Measurements from ENCODE around the gene SPOCD1. TPM values are rescaled to one million over a fixed set of nuclear protein-coding genes. Genes with fewer than 3 reads are reported as not detected.

The SPOCD1 gene
- 1.1 TPM for total RNA-seq
- not detected for polyA plus RNA-seq

DNA sequence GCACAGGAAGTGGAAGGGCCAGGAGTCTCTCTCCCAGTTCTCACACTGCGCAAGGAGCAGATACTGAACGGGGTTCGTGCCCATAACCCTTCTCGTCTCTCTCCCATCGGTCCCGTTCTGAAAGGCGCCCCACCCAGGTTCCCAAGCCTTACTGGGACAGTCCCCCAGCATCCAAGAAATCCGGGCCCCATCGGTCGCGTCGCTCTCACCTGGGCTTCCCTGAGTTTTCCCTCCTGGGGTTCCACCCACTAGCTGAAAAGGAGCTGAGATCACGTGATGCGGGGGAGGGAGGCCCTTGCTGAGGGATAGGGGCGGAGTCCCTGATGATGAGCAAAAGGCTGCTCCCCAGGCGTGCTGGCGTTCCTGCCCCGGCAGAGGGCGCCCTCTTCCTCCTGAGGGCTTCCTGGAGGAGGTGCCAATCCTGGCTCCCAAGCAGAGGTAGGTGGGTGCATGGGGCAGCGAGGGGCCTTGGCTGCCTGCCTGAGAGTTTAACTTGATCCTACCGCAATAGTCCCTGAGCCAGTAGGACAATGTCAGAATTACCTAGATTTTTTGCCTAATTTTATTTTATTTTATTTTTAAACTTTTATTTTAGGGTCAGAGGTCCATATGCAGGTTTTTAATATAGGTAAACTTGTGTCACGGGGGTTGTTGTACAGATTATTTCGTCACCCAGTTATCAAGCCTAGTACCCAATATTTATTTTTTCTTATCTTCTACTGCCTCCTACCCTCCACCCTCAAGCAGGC, at the start of gene SPOCD1:
Gene SPOCD1 (minus strand): TSS at position 271 of the 749 bp plus-strand sequence. CDS start 689 bp downstream, outside the sequence.
- no peak within 1 kb of the TSS for H3K27ac ChIP-seq (ENCODE audit: insufficient read depth, low read length, poor library complexity, severe bottlenecking)
- Mint-ChIP-seq H3K36me3 (no peaks in the 10 kb centered on the region), H3K4me1 (peaks cover 0 to 17% (median 10%) of the 10 kb centered on the region in 4 donors), H3K27me3 (no peaks in the 10 kb centered on the region), H3K4me3 (peak within 1 kb of the TSS in 3 of 4 donors; percentile 55 to 74 (median 64)), H3K27ac (peak within 1 kb of the TSS; percentile 26 to 65 (median 48)), H3K9me3 (no peaks in the 10 kb centered on the region)
- no peaks in the 10 kb centered on the region for H3K9me3 ChIP-seq (ENCODE audit: control insufficient read depth in 2 of 2, low read length in 2 of 2)
- H3K4me1 ChIP-seq (ENCODE audit: control insufficient read depth, insufficient read depth, low read length, poor library complexity, severe bottlenecking), result peaks cover 6% of the 10 kb centered on the region
- no peak within 1 kb of the TSS for H3K4me3 ChIP-seq (ENCODE audit: low read depth, low read length)
- H3K36me3 ChIP-seq (ENCODE audit: control insufficient read depth, insufficient read depth, low read length), result no peaks in the 10 kb centered on the region
- H3K27me3 ChIP-seq (ENCODE audit: control insufficient read depth, insufficient read depth, low read length), result no peaks in the 10 kb centered on the region
- DNase-seq (peak; percentile 63 to 82 (median 66)), ATAC-seq (ENCODE audit: low read depth in 2 of 2) (peak; percentile 82 to 84)

DNA sequence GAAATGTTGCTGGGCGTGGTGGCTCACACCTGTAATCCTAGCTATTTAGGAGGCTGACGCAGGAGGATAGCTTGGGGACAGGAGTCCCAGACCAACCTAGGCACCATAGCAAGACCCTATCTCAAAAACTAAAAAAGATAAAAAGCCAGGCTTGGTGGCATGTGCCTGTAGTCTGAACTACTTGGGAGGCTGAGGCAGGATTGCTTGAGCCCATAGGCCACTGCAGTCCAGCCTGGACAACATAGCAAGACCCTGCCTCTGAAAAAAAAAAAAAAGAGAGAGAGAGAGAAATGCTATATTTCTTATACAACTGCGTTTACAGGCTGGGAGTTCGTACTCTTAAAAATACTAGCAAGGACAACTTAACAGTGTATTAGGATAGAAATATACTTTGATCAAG, 46.2 kb upstream of the SPOCD1 start:
- Histone ChIP-seq H3K4me3 (ENCODE audit: low read depth, low read length) (no peak overlapping the region), H3K27me3 (ENCODE audit: control insufficient read depth, insufficient read depth, low read length) (no peaks in the 10 kb centered on the region), H3K9me3 (ENCODE audit: control insufficient read depth in 2 of 2, low read length in 2 of 2) (no peaks in the 10 kb centered on the region), H3K36me3 (ENCODE audit: control insufficient read depth, insufficient read depth, low read length) (no peaks in the 10 kb centered on the region), H3K27ac (ENCODE audit: insufficient read depth, low read length, poor library complexity, severe bottlenecking) (no peak overlapping the region), H3K4me1 (ENCODE audit: control insufficient read depth, insufficient read depth, low read length, poor library complexity, severe bottlenecking) (no peaks in the 10 kb centered on the region)
- Mint-ChIP-seq H3K36me3 (no peaks in the 10 kb centered on the region), H3K4me1 (peaks cover 0 to 6% (median 3%) of the 10 kb centered on the region in 4 donors), H3K27ac (no peak overlapping the region), H3K4me3 (no peak overlapping the region), H3K27me3 (no peaks in the 10 kb centered on the region), H3K9me3 (peaks cover 0 to 2% (median 0%) of the 10 kb centered on the region in 7 donors)
- ATAC-seq (ENCODE audit: low read depth in 2 of 2) (no peak), DNase-seq (no peak)

DNA sequence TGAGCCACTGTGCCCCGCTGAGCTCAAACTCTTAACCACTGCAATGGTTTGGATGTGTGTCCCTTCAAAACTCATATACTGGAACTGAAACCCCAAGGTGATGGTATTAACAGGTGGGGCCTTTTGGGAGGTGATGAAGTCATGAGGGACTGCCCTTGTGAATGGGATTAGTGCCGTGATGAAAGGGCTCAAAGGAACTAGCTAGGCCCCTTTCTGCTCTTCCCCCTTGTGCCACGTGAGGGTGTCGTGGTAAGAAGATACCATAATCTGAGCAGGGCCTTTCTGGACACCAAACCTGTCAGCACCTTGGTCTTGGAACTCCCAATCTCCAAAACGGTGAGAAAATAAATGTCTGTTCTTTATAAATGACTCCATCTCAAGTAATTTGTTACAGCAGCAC, 45.5 kb upstream of the SPOCD1 start:
- peaks cover 0 to 2% (median 0%) of the 10 kb centered on the region in 7 donors for H3K9me3 Mint-ChIP-seq
- no peaks in the 10 kb centered on the region for H3K4me1 ChIP-seq (ENCODE audit: control insufficient read depth, insufficient read depth, low read length, poor library complexity, severe bottlenecking)
- ATAC-seq (ENCODE audit: low read depth in 2 of 2), result no peak
- no peak overlapping the region for H3K27ac Mint-ChIP-seq
- H3K36me3 ChIP-seq (ENCODE audit: control insufficient read depth, insufficient read depth, low read length), result no peaks in the 10 kb centered on the region
- H3K27me3 ChIP-seq (ENCODE audit: control insufficient read depth, insufficient read depth, low read length), result no peaks in the 10 kb centered on the region
- H3K27me3 Mint-ChIP-seq, result no peaks in the 10 kb centered on the region
- no peaks in the 10 kb centered on the region for H3K36me3 Mint-ChIP-seq
- no peak overlapping the region for H3K27ac ChIP-seq (ENCODE audit: insufficient read depth, low read length, poor library complexity, severe bottlenecking)
- H3K4me1 Mint-ChIP-seq, result peaks cover 0 to 6% (median under 1%) of the 10 kb centered on the region in 4 donors
- DNase-seq, result no peak
- no peak overlapping the region for H3K4me3 Mint-ChIP-seq
- no peaks in the 10 kb centered on the region for H3K9me3 ChIP-seq (ENCODE audit: control insufficient read depth in 2 of 2, low read length in 2 of 2)
- H3K4me3 ChIP-seq (ENCODE audit: low read depth, low read length), result no peak overlapping the region

DNA sequence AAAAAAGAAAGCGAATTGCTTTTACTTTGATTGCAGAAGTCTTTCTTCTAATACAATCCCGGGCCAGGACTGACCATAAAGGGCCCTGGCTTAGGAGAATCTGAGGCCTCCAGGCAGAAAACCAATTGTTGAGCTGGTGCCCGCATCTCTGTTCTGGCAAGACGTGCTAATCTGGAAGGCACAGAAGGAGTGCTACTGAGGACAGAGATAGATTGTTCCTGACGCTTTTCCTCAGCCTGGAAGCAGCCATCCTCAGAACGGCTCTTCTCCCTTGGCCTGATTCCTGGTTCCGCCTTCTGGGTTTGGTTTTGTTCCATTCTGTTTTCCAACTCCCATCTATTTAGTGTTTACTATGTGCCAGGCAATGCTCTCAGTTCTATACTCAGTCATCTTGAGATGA, 44.8 kb upstream of the SPOCD1 start:
- no peaks in the 10 kb centered on the region for H3K36me3 ChIP-seq (ENCODE audit: control insufficient read depth, insufficient read depth, low read length)
- H3K4me1 ChIP-seq (ENCODE audit: control insufficient read depth, insufficient read depth, low read length, poor library complexity, severe bottlenecking), result no peaks in the 10 kb centered on the region
- peaks cover 0 to 6% (median 0%) of the 10 kb centered on the region in 4 donors for H3K4me1 Mint-ChIP-seq
- H3K36me3 Mint-ChIP-seq, result no peaks in the 10 kb centered on the region
- no peak overlapping the region for H3K4me3 Mint-ChIP-seq
- no peak for ATAC-seq (ENCODE audit: low read depth in 2 of 2)
- H3K9me3 ChIP-seq (ENCODE audit: control insufficient read depth in 2 of 2, low read length in 2 of 2), result no peaks in the 10 kb centered on the region
- no peak overlapping the region for H3K27ac Mint-ChIP-seq
- H3K4me3 ChIP-seq (ENCODE audit: low read depth, low read length), result no peak overlapping the region
- no peak for DNase-seq
- H3K27ac ChIP-seq (ENCODE audit: insufficient read depth, low read length, poor library complexity, severe bottlenecking), result no peak overlapping the region
- no peaks in the 10 kb centered on the region for H3K27me3 Mint-ChIP-seq
- peaks cover 0 to 2% (median 0%) of the 10 kb centered on the region in 7 donors for H3K9me3 Mint-ChIP-seq
- no peaks in the 10 kb centered on the region for H3K27me3 ChIP-seq (ENCODE audit: control insufficient read depth, insufficient read depth, low read length)

DNA sequence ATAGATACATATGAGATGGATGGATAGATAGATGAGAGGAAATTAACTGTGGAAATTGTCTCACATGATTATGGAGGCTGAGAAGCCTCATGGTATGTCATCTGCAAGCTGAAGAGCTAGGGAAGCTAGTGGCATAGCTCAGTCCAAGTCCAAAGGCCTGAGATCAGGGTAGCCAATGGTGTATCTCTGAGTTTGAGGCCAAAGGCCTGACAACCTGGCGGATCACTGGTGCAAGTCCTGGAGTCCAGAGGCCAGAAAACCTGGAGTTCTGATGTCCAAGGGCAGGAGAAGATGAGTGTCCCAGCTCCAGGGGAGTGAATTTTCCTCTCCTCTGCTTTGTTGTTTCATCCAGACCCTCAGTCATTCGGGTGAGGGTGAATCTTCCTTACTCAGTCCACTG, 43.9 kb upstream of the SPOCD1 start:
- Mint-ChIP-seq H3K9me3 (peaks cover 0 to 2% (median 0%) of the 10 kb centered on the region in 7 donors), H3K36me3 (no peaks in the 10 kb centered on the region), H3K4me3 (no peak overlapping the region), H3K4me1 (peaks cover 0 to 6% (median 0%) of the 10 kb centered on the region in 4 donors), H3K27ac (no peak overlapping the region), H3K27me3 (no peaks in the 10 kb centered on the region)
- no peaks in the 10 kb centered on the region for H3K36me3 ChIP-seq (ENCODE audit: control insufficient read depth, insufficient read depth, low read length)
- no peaks in the 10 kb centered on the region for H3K4me1 ChIP-seq (ENCODE audit: control insufficient read depth, insufficient read depth, low read length, poor library complexity, severe bottlenecking)
- no peaks in the 10 kb centered on the region for H3K27me3 ChIP-seq (ENCODE audit: control insufficient read depth, insufficient read depth, low read length)
- H3K4me3 ChIP-seq (ENCODE audit: low read depth, low read length), result no peak overlapping the region
- H3K9me3 ChIP-seq (ENCODE audit: control insufficient read depth in 2 of 2, low read length in 2 of 2), result no peaks in the 10 kb centered on the region
- no peak for DNase-seq
- ATAC-seq (ENCODE audit: low read depth in 2 of 2), result no peak
- H3K27ac ChIP-seq (ENCODE audit: insufficient read depth, low read length, poor library complexity, severe bottlenecking), result no peak overlapping the region

DNA sequence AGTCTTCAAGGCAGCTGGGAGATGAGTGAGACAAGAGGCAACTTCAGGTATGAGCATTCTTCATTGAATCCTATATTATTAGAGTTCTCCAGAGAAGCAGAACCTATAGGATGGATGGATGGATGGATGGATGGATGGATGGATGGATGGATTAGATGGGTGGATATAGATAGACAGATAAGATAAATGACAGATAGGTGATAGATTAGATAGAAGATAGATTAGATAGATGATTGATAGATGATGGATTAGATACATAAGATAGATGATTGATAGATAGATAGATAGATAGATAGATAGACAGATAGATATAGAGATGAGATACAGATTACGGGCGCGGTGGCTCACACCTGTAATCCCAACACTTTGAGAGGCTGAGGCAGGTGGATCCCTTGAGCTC, 43.2 kb upstream of the SPOCD1 start:
- ATAC-seq (ENCODE audit: low read depth in 2 of 2) (no peak), DNase-seq (no peak)
- Mint-ChIP-seq H3K27ac (no peak overlapping the region), H3K4me1 (peaks cover 0 to 6% (median 0%) of the 10 kb centered on the region in 4 donors), H3K4me3 (no peak overlapping the region), H3K9me3 (peaks cover 0 to 2% (median 0%) of the 10 kb centered on the region in 7 donors), H3K27me3 (no peaks in the 10 kb centered on the region), H3K36me3 (no peaks in the 10 kb centered on the region)
- Histone ChIP-seq H3K36me3 (ENCODE audit: control insufficient read depth, insufficient read depth, low read length) (no peaks in the 10 kb centered on the region), H3K27me3 (ENCODE audit: control insufficient read depth, insufficient read depth, low read length) (no peaks in the 10 kb centered on the region), H3K27ac (ENCODE audit: insufficient read depth, low read length, poor library complexity, severe bottlenecking) (no peak overlapping the region), H3K4me1 (ENCODE audit: control insufficient read depth, insufficient read depth, low read length, poor library complexity, severe bottlenecking) (no peaks in the 10 kb centered on the region), H3K9me3 (ENCODE audit: control insufficient read depth in 2 of 2, low read length in 2 of 2) (no peaks in the 10 kb centered on the region), H3K4me3 (ENCODE audit: low read depth, low read length) (no peak overlapping the region)

DNA sequence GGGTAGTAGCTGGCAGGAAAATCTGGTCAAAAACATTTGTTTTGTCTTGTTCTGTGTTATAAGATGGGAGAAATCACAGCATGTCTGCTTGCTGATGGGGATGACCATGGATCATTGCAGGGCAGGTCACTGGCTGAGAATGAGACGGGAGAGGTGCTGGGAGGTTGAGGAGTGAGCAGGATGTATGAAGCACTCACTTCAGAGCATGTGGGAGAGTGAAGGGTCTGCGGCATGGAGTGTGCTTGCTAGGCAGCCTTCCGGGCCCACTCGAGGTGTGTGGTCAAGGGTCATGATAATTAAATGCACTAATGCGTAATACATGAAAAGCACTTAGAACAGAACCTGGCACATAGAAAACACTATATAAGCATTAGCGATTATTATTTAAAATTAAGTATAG, 42.0 kb upstream of the SPOCD1 start:
- no peak for DNase-seq
- H3K27me3 Mint-ChIP-seq, result no peaks in the 10 kb centered on the region
- Histone ChIP-seq H3K27ac (ENCODE audit: insufficient read depth, low read length, poor library complexity, severe bottlenecking) (no peak overlapping the region), H3K9me3 (ENCODE audit: control insufficient read depth in 2 of 2, low read length in 2 of 2) (no peaks in the 10 kb centered on the region), H3K36me3 (ENCODE audit: control insufficient read depth, insufficient read depth, low read length) (no peaks in the 10 kb centered on the region), H3K4me1 (ENCODE audit: control insufficient read depth, insufficient read depth, low read length, poor library complexity, severe bottlenecking) (no peaks in the 10 kb centered on the region), H3K4me3 (ENCODE audit: low read depth, low read length) (no peak overlapping the region), H3K27me3 (ENCODE audit: control insufficient read depth, insufficient read depth, low read length) (no peaks in the 10 kb centered on the region)
- H3K4me1 Mint-ChIP-seq, result peaks cover 0 to 6% (median 0%) of the 10 kb centered on the region in 4 donors
- H3K9me3 Mint-ChIP-seq, result peaks cover 0 to 2% (median 0%) of the 10 kb centered on the region in 7 donors
- no peak overlapping the region for H3K27ac Mint-ChIP-seq
- no peaks in the 10 kb centered on the region for H3K36me3 Mint-ChIP-seq
- no peak for ATAC-seq (ENCODE audit: low read depth in 2 of 2)
- no peak overlapping the region for H3K4me3 Mint-ChIP-seq

DNA sequence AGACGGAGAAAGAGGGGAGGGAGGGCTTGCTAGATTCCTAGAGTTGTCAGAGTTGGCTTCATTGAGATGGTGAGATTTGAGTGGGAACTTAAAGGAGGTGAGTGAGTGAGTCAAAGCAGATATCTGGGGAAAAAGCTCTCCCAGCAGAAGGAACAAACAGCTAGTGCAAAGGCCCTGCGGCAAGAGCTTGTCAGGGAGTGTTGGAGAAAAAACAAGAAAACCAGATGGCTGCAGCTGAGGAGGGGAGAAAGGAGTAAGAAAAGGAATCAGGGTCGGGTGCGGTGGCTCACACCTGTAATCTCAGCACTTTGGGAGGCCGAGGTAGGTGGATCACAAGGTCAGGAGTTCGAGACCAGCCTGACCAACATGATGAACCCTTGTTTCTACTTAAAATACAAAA, 40.3 kb upstream of the SPOCD1 start:
- Histone ChIP-seq H3K36me3 (ENCODE audit: control insufficient read depth, insufficient read depth, low read length) (no peaks in the 10 kb centered on the region), H3K9me3 (ENCODE audit: control insufficient read depth in 2 of 2, low read length in 2 of 2) (no peaks in the 10 kb centered on the region), H3K27ac (ENCODE audit: insufficient read depth, low read length, poor library complexity, severe bottlenecking) (no peak overlapping the region), H3K4me1 (ENCODE audit: control insufficient read depth, insufficient read depth, low read length, poor library complexity, severe bottlenecking) (no peaks in the 10 kb centered on the region), H3K27me3 (ENCODE audit: control insufficient read depth, insufficient read depth, low read length) (no peaks in the 10 kb centered on the region), H3K4me3 (ENCODE audit: low read depth, low read length) (no peak overlapping the region)
- Mint-ChIP-seq H3K9me3 (peaks cover 0 to 2% (median 0%) of the 10 kb centered on the region in 7 donors), H3K36me3 (no peaks in the 10 kb centered on the region), H3K27me3 (no peaks in the 10 kb centered on the region), H3K4me3 (no peak overlapping the region), H3K4me1 (peaks cover 0 to 6% (median 0%) of the 10 kb centered on the region in 4 donors), H3K27ac (no peak overlapping the region)
- DNase-seq (no peak), ATAC-seq (ENCODE audit: low read depth in 2 of 2) (no peak)
